Activated CD4-positive, alpha-beta T cell treated with anti-CD3 and anti-CD28 coated beads, Interleukin-2, amount 50 U/mL, for 24 hours (primary cell): ENCODE data around the gene CADPS2.
"Not testable (repeated sequence)": the region's sequence is repeated elsewhere in the genome, so short reads cannot be mapped to it uniquely, and the experiment has no call there.

ENCODE experiments used
- DNase-seq, 2 donors: peaks; one replicate each; pipeline ENCODE4 v3.0.0-alpha.2; 2020; ENCODE audit warnings: low read depth in 1 of 2, low spot score in 1 of 2

The CADPS2 gene

GRCh38 chr7:122850528-122850927 lies 35.7 kb downstream of the CADPS2 start:
- DNase-seq: no peak

GRCh38 chr7:122849957-122850328 lies 36.3 kb downstream of the CADPS2 start:
- no peak for DNase-seq

- DNase-seq: no peak
Measured at GRCh38 chr7:122849322-122849956, 36.8 kb downstream of the CADPS2 start.

- DNase-seq: no peak
Measured at GRCh38 chr7:122847871-122848473, 38.3 kb downstream of the CADPS2 start.

- no peak for DNase-seq
Measured at GRCh38 chr7:122846591-122846990, 39.7 kb downstream of the CADPS2 start.

GRCh38 chr7:122845286-122845685 lies 41.0 kb downstream of the CADPS2 start:
- no peak for DNase-seq

- DNase-seq: no peak
Measured at GRCh38 chr7:122844191-122844988, 41.9 kb downstream of the CADPS2 start.

- DNase-seq: no peak
Measured at GRCh38 chr7:122842971-122843370, 43.3 kb downstream of the CADPS2 start.

- not testable (repeated sequence) for DNase-seq
Measured at GRCh38 chr7:122836286-122836685, 50.0 kb downstream of the CADPS2 start.

GRCh38 chr7:122834571-122834942 lies 51.7 kb downstream of the CADPS2 start:
- DNase-seq: not testable (repeated sequence)

- DNase-seq: no peak
Measured at GRCh38 chr7:122833888-122834570, 52.2 kb downstream of the CADPS2 start.

- no peak for DNase-seq
Measured at GRCh38 chr7:122831436-122831835, 54.8 kb downstream of the CADPS2 start.

GRCh38 chr7:122829962-122830361 lies 56.3 kb downstream of the CADPS2 start:
- DNase-seq: no peak

- DNase-seq: no peak
Measured at GRCh38 chr7:122827763-122828162, 58.5 kb downstream of the CADPS2 start.

GRCh38 chr7:122813845-122814244 lies 72.4 kb downstream of the CADPS2 start:
- DNase-seq: no peak

GRCh38 chr7:122803851-122804250 lies 82.4 kb downstream of the CADPS2 start:
- no peak for DNase-seq

GRCh38 chr7:122803323-122803722 lies 82.9 kb downstream of the CADPS2 start:
- DNase-seq: no peak

- DNase-seq: no peak
Measured at GRCh38 chr7:122802301-122802751, 83.9 kb downstream of the CADPS2 start.

GRCh38 chr7:122791959-122792545 lies 94.2 kb downstream of the CADPS2 start:
- no peak for DNase-seq

GRCh38 chr7:122790591-122790990 lies 95.7 kb downstream of the CADPS2 start:
- DNase-seq: no peak

GRCh38 chr7:122790132-122790531 lies 96.1 kb downstream of the CADPS2 start:
- DNase-seq: no peak
